Mesenchymal stem cell (in vitro differentiated cells and primary cell): Measurements from ENCODE around the gene BAX.
A peak's percentile ranks its signal among the peaks of the same experiment; 100 is the strongest.

Source experiments
- DNase-seq: peaks from one replicate; pipeline ENCODE4 v3.0.0-alpha.2; 2013
- H2AFZ ChIP-seq: one replicate; pipeline ENCODE4 v1.6.1; 2013; ENCODE audit warnings: low read depth, mild to moderate bottlenecking, control low read depth, inconsistent platforms, low read length, moderate library complexity
- H2AK5ac ChIP-seq: 2 replicates; pipeline ENCODE4 v1.6.1; 2013; ENCODE audit warnings: low read length, moderate library complexity, mild to moderate bottlenecking, inconsistent platforms; ENCODE audit not compliant: severe bottlenecking
- H2BK120ac ChIP-seq: one replicate; pipeline ENCODE4 v1.6.1; 2013; ENCODE audit warnings: low read depth, mild to moderate bottlenecking, inconsistent platforms, low read length, moderate library complexity
- H2BK12ac ChIP-seq, 2 experiments: one replicate each; pipeline ENCODE4 v1.6.1; 2013; ENCODE audit warnings: inconsistent platforms in 2 of 2, low read length in 2 of 2, mild to moderate bottlenecking in 2 of 2, moderate library complexity in 2 of 2, control low read depth in 1 of 2
- H2BK15ac ChIP-seq: one replicate; pipeline ENCODE4 v1.6.1; 2013; ENCODE audit warnings: mild to moderate bottlenecking, low read depth, inconsistent platforms; ENCODE audit not compliant: poor library complexity, severe bottlenecking
- H2BK5ac ChIP-seq: 2 replicates; pipeline ENCODE4 v1.6.1; 2013; ENCODE audit warnings: low read depth, mild to moderate bottlenecking, low read length, control low read depth, inconsistent platforms; ENCODE audit not compliant: poor library complexity, severe bottlenecking
- H3K14ac ChIP-seq, 2 experiments: one replicate each; pipeline ENCODE4 v1.6.1; 2013; ENCODE audit warnings: inconsistent platforms in 2 of 2, low read length in 2 of 2, control low read depth in 1 of 2, mild to moderate bottlenecking in 1 of 2, moderate library complexity in 1 of 2
- H3K18ac ChIP-seq, 2 experiments: one replicate each; pipeline ENCODE4 v1.6.1; 2013; ENCODE audit warnings: inconsistent platforms in 2 of 2, low read length in 2 of 2, control low read depth in 1 of 2, low read depth in 1 of 2, mild to moderate bottlenecking in 1 of 2
- H3K23ac ChIP-seq, 2 experiments: one replicate each; pipeline ENCODE4 v1.6.1; 2013; ENCODE audit warnings: inconsistent platforms in 2 of 2, low read length in 2 of 2, mild to moderate bottlenecking in 2 of 2, moderate library complexity in 2 of 2, control low read depth in 1 of 2
- H3K27ac ChIP-seq: 2 replicates; pipeline ENCODE4 v1.5.1; 2013; ENCODE audit warnings: mild to moderate bottlenecking, moderate library complexity, low read length, control low read depth, inconsistent platforms; ENCODE audit not compliant: poor library complexity, severe bottlenecking
- H3K27me3 ChIP-seq, 2 experiments: 2 replicates each; pipeline versions ENCODE4 v1.6.1 to v1.7.0; 2013; ENCODE audit warnings: low read length in 2 of 2, mild to moderate bottlenecking in 2 of 2, moderate library complexity in 2 of 2, control low read depth in 1 of 2, inconsistent platforms in 1 of 2; ENCODE audit not compliant: control insufficient read depth in 1 of 2, insufficient read depth in 1 of 2
- H3K36me3 ChIP-seq, 2 experiments: 2 replicates each; pipeline versions ENCODE4 v1.6.1 to v1.7.0; 2013; ENCODE audit warnings: low read length in 2 of 2, control low read depth in 1 of 2, inconsistent platforms in 1 of 2, low read depth in 1 of 2, mild to moderate bottlenecking in 1 of 2; ENCODE audit not compliant: insufficient read depth in 2 of 2, control insufficient read depth in 1 of 2
- H3K4ac ChIP-seq, 2 experiments: one replicate each; pipeline ENCODE4 v1.6.1; 2013; ENCODE audit warnings: inconsistent platforms in 2 of 2, low read length in 2 of 2, mild to moderate bottlenecking in 2 of 2, moderate library complexity in 2 of 2, control low read depth in 1 of 2, low read depth in 1 of 2
- H3K4me1 ChIP-seq: 2 replicates; pipeline ENCODE4 v1.6.1; 2013; ENCODE audit warnings: low read depth, low read length, control low read depth; ENCODE audit not compliant: control insufficient read depth, insufficient read depth
- H3K4me2 ChIP-seq: 2 replicates; pipeline ENCODE4 v1.6.1; 2013; ENCODE audit warnings: low read length, mild to moderate bottlenecking, inconsistent platforms; ENCODE audit not compliant: poor library complexity, severe bottlenecking
- H3K4me3 ChIP-seq, 2 experiments: 2 replicates each; pipeline versions ENCODE4 v1.5.1 to v1.7.0; 2013; ENCODE audit warnings: low read length in 2 of 2, mild to moderate bottlenecking in 2 of 2, control low read depth in 1 of 2, low read depth in 1 of 2; ENCODE audit not compliant: insufficient read depth in 1 of 2
- H3K79me1 ChIP-seq: replicated peaks from 2 replicates; pipeline ENCODE4 v1.6.1; 2013; ENCODE audit warnings: mild to moderate bottlenecking, control low read depth, low read length, inconsistent platforms; ENCODE audit not compliant: poor library complexity, severe bottlenecking
- H3K9ac ChIP-seq: 2 replicates; pipeline ENCODE4 v1.7.0; 2013; ENCODE audit warnings: mild to moderate bottlenecking, low read length, moderate library complexity
- H3K9me3 ChIP-seq: 2 replicates; pipeline ENCODE4 v1.7.0; 2013; ENCODE audit warnings: mild to moderate bottlenecking, low read length; ENCODE audit not compliant: control insufficient read depth
- H4K8ac ChIP-seq: one replicate; pipeline ENCODE4 v1.6.1; 2013; ENCODE audit warnings: inconsistent platforms, mild to moderate bottlenecking, low read length, moderate library complexity
- H4K91ac ChIP-seq: one replicate; pipeline ENCODE4 v1.6.1; 2013; ENCODE audit warnings: mild to moderate bottlenecking, low read length, inconsistent platforms
- WGBS: methylation state at CpG from one replicate; pipeline ENCODE4 v1.1.7; 2013; ENCODE audit warnings: mixed read lengths; 5-methylcytosine and 5-hydroxymethylcytosine counted together

Gene BAX

GRCh38 chr19:48962029-48962848, 7.6 kb downstream of the BAX start:
- peak overlapping the region; percentile 96 for H4K91ac ChIP-seq
- peak overlapping the region; percentile 89 for H2AK5ac ChIP-seq
- H2BK12ac ChIP-seq: peak overlapping the region in 1 of 2 experiments; percentile 89
- H3K23ac ChIP-seq: peak overlapping the region in 1 of 2 experiments; percentile 46
- peaks cover 3% of the 10 kb centered on the region for H3K79me1 ChIP-seq
- peak overlapping the region; percentile 55 to 93 for H3K18ac ChIP-seq
- peak; percentile 53 for DNase-seq
- H3K4me3 ChIP-seq: no peak overlapping the region
- peak overlapping the region; percentile 45 for H3K9ac ChIP-seq
- peak overlapping the region; percentile 70 for H4K8ac ChIP-seq
- H3K4me1 ChIP-seq: peaks cover 43% of the 10 kb centered on the region
- peak overlapping the region; percentile 29 to 89 for H3K4ac ChIP-seq
- H3K36me3 ChIP-seq: peaks cover 45 to 47% of the 10 kb centered on the region in 2 experiments
- peak overlapping the region in 1 of 2 experiments; percentile 66 for H3K14ac ChIP-seq
- H2BK15ac ChIP-seq: peak overlapping the region; percentile 87
- peak overlapping the region; percentile 87 for H3K27ac ChIP-seq
- no peaks in the 10 kb centered on the region for H3K27me3 ChIP-seq
- H2BK5ac ChIP-seq: peak overlapping the region; percentile 99
- no peak overlapping the region for H3K4me2 ChIP-seq
- peak overlapping the region; percentile 39 for H2BK120ac ChIP-seq
- no peaks in the 10 kb centered on the region for H3K9me3 ChIP-seq
- 50% methylated on average over 22 of the region's 22 CpGs for WGBS
- H2AFZ ChIP-seq: no peak overlapping the region

GRCh38 chr19:48962849-48963165, 8.1 kb downstream of the BAX start:
- H3K9me3 ChIP-seq: no peaks in the 10 kb centered on the region
- H3K4ac ChIP-seq: peak overlapping the region; percentile 7 to 89
- DNase-seq: no peak
- peak overlapping the region; percentile 93 for H3K9ac ChIP-seq
- no peak overlapping the region for H2AFZ ChIP-seq
- H2BK12ac ChIP-seq: peak overlapping the region in 1 of 2 experiments; percentile 85
- peak overlapping the region; percentile 87 for H3K27ac ChIP-seq
- peak overlapping the region; percentile 17 to 94 for H3K18ac ChIP-seq
- H3K14ac ChIP-seq: peak overlapping the region in 1 of 2 experiments; percentile 38
- peaks cover 3% of the 10 kb centered on the region for H3K79me1 ChIP-seq
- no peaks in the 10 kb centered on the region for H3K27me3 ChIP-seq
- peaks cover 42 to 51% of the 10 kb centered on the region in 2 experiments for H3K36me3 ChIP-seq
- no peak overlapping the region for H3K4me3 ChIP-seq
- H3K4me2 ChIP-seq: no peak overlapping the region
- H3K23ac ChIP-seq: no peak overlapping the region
- peak overlapping the region; percentile 93 for H2BK15ac ChIP-seq
- H3K4me1 ChIP-seq: peaks cover 46% of the 10 kb centered on the region
- peak overlapping the region; percentile 78 for H2AK5ac ChIP-seq
- H2BK120ac ChIP-seq: peak overlapping the region; percentile 46
- peak overlapping the region; percentile 99 for H2BK5ac ChIP-seq
- 58% methylated on average over 4 of the region's 7 CpGs for WGBS
- H4K8ac ChIP-seq: peak overlapping the region; percentile 70
- H4K91ac ChIP-seq: peak overlapping the region; percentile 44

GRCh38 chr19:48963371-48964204, 8.9 kb downstream of the BAX start:
- Histone ChIP-seq H4K91ac (peak overlapping the region; percentile 93), H3K27ac (peak overlapping the region; percentile 87), H2BK5ac (peak overlapping the region; percentile 99), H2AFZ (no peak overlapping the region), H3K9ac (peak overlapping the region; percentile 93), H4K8ac (peak overlapping the region; percentile 74), H3K18ac (peak overlapping the region; percentile 71 to 94), H3K4me3 (peak overlapping the region in 1 of 2 experiments; percentile 64), H3K4ac (peak overlapping the region; percentile 62 to 82), H2AK5ac (peak overlapping the region; percentile 96), H3K23ac (no peak overlapping the region), H3K9me3 (no peaks in the 10 kb centered on the region), H3K14ac (peak overlapping the region in 1 of 2 experiments; percentile 5), H2BK12ac (peak overlapping the region; percentile 85 to 98), H3K4me1 (peaks cover 45% of the 10 kb centered on the region), H3K4me2 (peak overlapping the region; percentile 60), H2BK120ac (peak overlapping the region; percentile 46), H2BK15ac (peak overlapping the region; percentile 93), H3K79me1 (peaks cover 3% of the 10 kb centered on the region), H3K36me3 (peaks cover 35 to 57% of the 10 kb centered on the region in 2 experiments), H3K27me3 (no peaks in the 10 kb centered on the region)
- 1% methylated on average over 28 of the region's 28 CpGs for WGBS
- DNase-seq: peak; percentile 86
